ENCODE data around the gene TSPAN7. TPM values are rescaled to one million over a fixed set of nuclear protein-coding genes. Genes with fewer than 3 reads are reported as not detected.

Gene TSPAN7
- total and polyA plus RNA-seq, 2 donors (not counting 3 experiments of a cell fraction or from before 2014, with no cell fraction given): 3.2 to 5.2 TPM

DNA sequence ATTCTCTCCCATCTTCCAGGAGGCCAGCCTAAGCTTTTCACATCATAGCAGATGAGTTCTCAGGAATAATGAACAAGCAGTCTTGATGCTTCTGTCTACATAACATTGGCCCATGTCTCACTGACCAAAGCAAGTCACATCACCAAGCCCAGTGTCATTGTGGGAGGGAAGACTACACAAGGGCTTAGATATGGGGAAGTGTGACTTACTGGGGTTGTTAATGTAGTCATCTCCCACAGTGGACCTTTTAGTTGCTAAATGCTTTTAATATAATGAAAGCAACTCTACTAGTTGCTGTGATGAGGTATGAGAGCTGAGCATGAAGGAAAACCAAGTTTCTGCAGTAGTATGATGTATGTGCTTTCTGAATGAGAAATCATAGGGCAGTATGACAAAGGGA, 40.5 kb downstream of the TSPAN7 start:
- no peaks in the 10 kb centered on the region for H4K20me1 ChIP-seq (replicated peaks; ENCODE audit: control insufficient read depth, extremely low read depth, insufficient read depth, low read length)
- dilution Hi-C loops (cut with MboI; ENCODE audit: extremely low pct_ligation_motif_present, low sequenced_read_pairs) (no loop called here), intact Hi-C loops (cut with micrococcal nuclease) (no loop called here)
- H2AFZ ChIP-seq (ENCODE audit: low read depth, low read length): no peak overlapping the region
- H3K9me3 ChIP-seq (replicated peaks; ENCODE audit: control insufficient read depth, insufficient read depth, low read length): no peaks in the 10 kb centered on the region
- POLR2A ChIA-PET: no interaction called here
- no peak for TF ChIP-seq MYC (IDR thresholded peaks at IDR 0.05; ENCODE audit: low read depth, low read length)
- TF ChIP-seq, protein P1, sequence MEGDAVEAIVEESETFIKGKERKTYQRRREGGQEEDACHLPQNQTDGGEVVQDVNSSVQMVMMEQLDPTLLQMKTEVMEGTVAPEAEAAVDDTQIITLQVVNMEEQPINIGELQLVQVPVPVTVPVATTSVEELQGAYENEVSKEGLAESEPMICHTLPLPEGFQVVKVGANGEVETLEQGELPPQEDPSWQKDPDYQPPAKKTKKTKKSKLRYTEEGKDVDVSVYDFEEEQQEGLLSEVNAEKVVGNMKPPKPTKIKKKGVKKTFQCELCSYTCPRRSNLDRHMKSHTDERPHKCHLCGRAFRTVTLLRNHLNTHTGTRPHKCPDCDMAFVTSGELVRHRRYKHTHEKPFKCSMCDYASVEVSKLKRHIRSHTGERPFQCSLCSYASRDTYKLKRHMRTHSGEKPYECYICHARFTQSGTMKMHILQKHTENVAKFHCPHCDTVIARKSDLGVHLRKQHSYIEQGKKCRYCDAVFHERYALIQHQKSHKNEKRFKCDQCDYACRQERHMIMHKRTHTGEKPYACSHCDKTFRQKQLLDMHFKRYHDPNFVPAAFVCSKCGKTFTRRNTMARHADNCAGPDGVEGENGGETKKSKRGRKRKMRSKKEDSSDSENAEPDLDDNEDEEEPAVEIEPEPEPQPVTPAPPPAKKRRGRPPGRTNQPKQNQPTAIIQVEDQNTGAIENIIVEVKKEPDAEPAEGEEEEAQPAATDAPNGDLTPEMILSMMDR (IDR thresholded peaks at IDR 0.05; ENCODE audit: extremely low read depth in 1 of 2, insufficient read depth in 1 of 2, low read depth in 1 of 2, low read length in 2 of 2): no peak
- no peak for TF ChIP-seq POLR2AphosphoS5 (IDR thresholded peaks at IDR 0.05; ENCODE audit: insufficient read depth, low read depth, low read length)
- TF ChIP-seq FOS (IDR thresholded peaks at IDR 0.05; ENCODE audit: borderline replicate concordance, insufficient read depth, low read length): no peak
- no peak for TF ChIP-seq POLR2A (IDR thresholded peaks at IDR 0.05; ENCODE audit: low read depth, low read length)
- no peak for TF ChIP-seq JUN (IDR thresholded peaks at IDR 0.05; ENCODE audit: borderline replicate concordance, insufficient read depth, insufficient read length, low read depth)
- TF ChIP-seq GATA2 (IDR thresholded peaks at IDR 0.05; ENCODE audit: insufficient read depth, insufficient read length, low read depth, low read length): no peak
- TF ChIP-seq EZH2 (IDR thresholded peaks at IDR 0.05; ENCODE audit: borderline replicate concordance, low read depth, low read length, severe bottlenecking): no peak
- TF ChIP-seq, protein P2, sequence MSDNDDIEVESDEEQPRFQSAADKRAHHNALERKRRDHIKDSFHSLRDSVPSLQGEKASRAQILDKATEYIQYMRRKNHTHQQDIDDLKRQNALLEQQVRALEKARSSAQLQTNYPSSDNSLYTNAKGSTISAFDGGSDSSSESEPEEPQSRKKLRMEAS (IDR thresholded peaks at IDR 0.05; ENCODE audit: insufficient read depth, insufficient read length): no peak
- no peaks in the 10 kb centered on the region for H3K4me1 ChIP-seq (ENCODE audit: control insufficient read depth, extremely low read depth, insufficient read depth, low read length)
- H3K4me3 ChIP-seq (replicated peaks in 1 of 3; ENCODE audit: insufficient read depth in 1 of 3, low read depth in 1 of 3, low read length in 3 of 3): no peak overlapping the region
- no peak overlapping the region for H3K4me2 ChIP-seq (ENCODE audit: insufficient read depth, low read length)
- H3K9ac ChIP-seq (replicated peaks; ENCODE audit: extremely low read depth, insufficient read depth, low read length): no peak overlapping the region
- CTCF ChIA-PET: no interaction called here
- no peak for DNase-seq (ENCODE audit: low read depth, low spot score)
- no peaks in the 10 kb centered on the region for H3K79me2 ChIP-seq (ENCODE audit: control insufficient read depth, insufficient read depth, low read length)
- no peaks in the 10 kb centered on the region for H3K36me3 ChIP-seq (ENCODE audit: control insufficient read depth in 2 of 2, extremely low read depth in 1 of 2, insufficient read depth in 2 of 2, low read length in 2 of 2)
- peaks cover 0 to 2% of the 10 kb centered on the region in 2 experiments for H3K27me3 ChIP-seq (ENCODE audit: control insufficient read depth in 2 of 2, insufficient read depth in 2 of 2, low read length in 2 of 2)
- H3K27ac ChIP-seq (ENCODE audit: insufficient read depth, low read depth, low read length): no peak overlapping the region
- no peaks in the 10 kb centered on the region for H3K9me1 ChIP-seq (replicated peaks; ENCODE audit: control insufficient read depth, extremely low read depth, insufficient read depth, low read length)
- no TSS peak for BruUV-seq (replicated peaks)
- no peak for FAIRE-seq
